SK-N-SH (cell line): ENCODE measurements around the gene XAB2.

Experiments used
- ELF1 ChIP-seq: IDR thresholded peaks from 2 replicates; pipeline ENCODE4 v1.4.0; 2012
- EP300 ChIP-seq, 2 experiments: IDR thresholded peaks; 2 replicates each; pipeline versions ENCODE4 v1.4.0 to v1.6.1; 2012; ENCODE audit warnings: borderline replicate concordance in 1 of 2, low read depth in 1 of 2, low read length in 1 of 2
- GABPA ChIP-seq: IDR thresholded peaks from 2 replicates; pipeline ENCODE4 v1.4.0; 2012; ENCODE audit warnings: low read depth, mild to moderate bottlenecking
- NFIC ChIP-seq: IDR thresholded peaks from 2 replicates; pipeline ENCODE4 v1.4.0; 2012; ENCODE audit warnings: borderline replicate concordance
- PBX3 ChIP-seq: IDR thresholded peaks from 2 replicates; pipeline ENCODE4; 2012
- POLR2AphosphoS5 ChIP-seq: IDR thresholded peaks from 2 replicates; pipeline ENCODE4 v1.6.1; 2012; ENCODE audit warnings: low read depth, low read length
- RFX5 ChIP-seq: IDR thresholded peaks from 2 replicates; pipeline ENCODE4 v1.6.1; 2012; ENCODE audit warnings: mild to moderate bottlenecking, improper control_type of control experiment, low read length
- RXRA ChIP-seq: IDR thresholded peaks from 2 replicates; pipeline ENCODE4 v1.4.0; 2012; ENCODE audit warnings: low read depth, mild to moderate bottlenecking, borderline replicate concordance
- SIN3A ChIP-seq: IDR thresholded peaks from 2 replicates; pipeline ENCODE4 v1.6.1; 2012; ENCODE audit warnings: low read depth, mild to moderate bottlenecking, low read length, moderate library complexity, borderline replicate concordance
- SMC3 ChIP-seq: IDR thresholded peaks from 2 replicates; pipeline ENCODE4 v1.6.1; 2012; ENCODE audit warnings: low read depth, low read length, improper control_type of control experiment
- TAF1 ChIP-seq: IDR thresholded peaks from 2 replicates; pipeline ENCODE4 v1.6.1; 2012; ENCODE audit warnings: low read depth, mild to moderate bottlenecking, low read length, moderate library complexity, borderline replicate concordance
- TEAD4 ChIP-seq: IDR thresholded peaks from 2 replicates; pipeline ENCODE4 v1.4.0; 2012; ENCODE audit warnings: mild to moderate bottlenecking, borderline replicate concordance; ENCODE audit not compliant: insufficient read depth
- TF ChIP-seq, protein P1 (sequence below): fragments of 200-600 bp; sonication (generic); IDR thresholded peaks from 2 replicates; pipeline ENCODE4 v1.6.1; 2017; ENCODE audit warnings: antibody characterized with exemption, mild to moderate bottlenecking, moderate library complexity

- TF ChIP-seq, protein P1, sequence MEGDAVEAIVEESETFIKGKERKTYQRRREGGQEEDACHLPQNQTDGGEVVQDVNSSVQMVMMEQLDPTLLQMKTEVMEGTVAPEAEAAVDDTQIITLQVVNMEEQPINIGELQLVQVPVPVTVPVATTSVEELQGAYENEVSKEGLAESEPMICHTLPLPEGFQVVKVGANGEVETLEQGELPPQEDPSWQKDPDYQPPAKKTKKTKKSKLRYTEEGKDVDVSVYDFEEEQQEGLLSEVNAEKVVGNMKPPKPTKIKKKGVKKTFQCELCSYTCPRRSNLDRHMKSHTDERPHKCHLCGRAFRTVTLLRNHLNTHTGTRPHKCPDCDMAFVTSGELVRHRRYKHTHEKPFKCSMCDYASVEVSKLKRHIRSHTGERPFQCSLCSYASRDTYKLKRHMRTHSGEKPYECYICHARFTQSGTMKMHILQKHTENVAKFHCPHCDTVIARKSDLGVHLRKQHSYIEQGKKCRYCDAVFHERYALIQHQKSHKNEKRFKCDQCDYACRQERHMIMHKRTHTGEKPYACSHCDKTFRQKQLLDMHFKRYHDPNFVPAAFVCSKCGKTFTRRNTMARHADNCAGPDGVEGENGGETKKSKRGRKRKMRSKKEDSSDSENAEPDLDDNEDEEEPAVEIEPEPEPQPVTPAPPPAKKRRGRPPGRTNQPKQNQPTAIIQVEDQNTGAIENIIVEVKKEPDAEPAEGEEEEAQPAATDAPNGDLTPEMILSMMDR, result no peak
- no peak for TF ChIP-seq RXRA
- TF ChIP-seq TAF1, result no peak
- TF ChIP-seq EP300 (IDR thresholded peaks at IDR 0.05; ENCODE audit: borderline replicate concordance in 1 of 2, low read depth in 1 of 2, low read length in 1 of 2), result no peak
- TF ChIP-seq SMC3, result no peak
- TF ChIP-seq POLR2AphosphoS5, result no peak
- TF ChIP-seq GABPA, result no peak
- no peak for TF ChIP-seq SIN3A
- TF ChIP-seq NFIC, result no peak
- TF ChIP-seq ELF1, result no peak
- TF ChIP-seq TEAD4, result no peak
- no peak for TF ChIP-seq RFX5
- TF ChIP-seq PBX3, result no peak
Observed at GRCh38 chr19:7597689-7598088, 31.7 kb downstream of the XAB2 start.
